ENCODE data around the gene MTA1.
A peak's percentile ranks its signal among the peaks of the same experiment; 100 is the strongest.

MTA1 gene

GRCh38 chr14:105467249-105467941 is 47.8 kb downstream of the MTA1 start:
- peak; percentile 41 for DNase-seq

GRCh38 chr14:105467942-105468471 is 48.4 kb downstream of the MTA1 start:
- DNase-seq, result no peak

DNA sequence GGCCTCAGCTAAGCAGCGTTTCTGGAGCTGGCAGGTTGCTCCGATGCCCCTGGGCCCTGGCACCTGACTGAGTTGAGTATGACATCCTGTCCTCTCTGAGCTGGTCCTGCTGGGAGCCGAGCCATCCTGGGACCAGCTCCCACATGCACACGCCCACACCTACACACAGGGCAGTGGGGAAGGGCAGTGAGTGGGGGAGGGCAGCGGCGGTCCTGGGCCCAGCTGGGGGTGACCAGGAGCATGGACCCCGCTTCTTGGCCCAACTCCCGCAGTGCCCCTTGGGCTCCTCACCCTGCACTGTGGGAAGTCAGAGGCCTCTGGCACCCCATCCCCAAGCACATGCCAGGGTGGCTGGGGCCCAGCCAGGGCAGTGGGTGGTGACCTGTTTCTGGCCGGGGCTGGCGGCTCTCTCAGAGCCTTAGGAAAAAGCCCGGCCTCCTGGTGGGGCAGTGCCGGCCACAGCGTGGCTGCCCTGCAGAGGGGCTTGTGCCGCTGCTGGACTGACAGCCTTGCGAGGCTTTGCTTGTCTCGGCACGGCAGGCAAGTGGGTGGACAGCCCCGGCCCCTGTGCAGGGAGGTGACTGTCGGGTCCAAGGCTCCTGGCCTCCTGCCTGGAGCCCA is 49.1 kb downstream of the MTA1 start:
- DNase-seq, result no peak

DNA sequence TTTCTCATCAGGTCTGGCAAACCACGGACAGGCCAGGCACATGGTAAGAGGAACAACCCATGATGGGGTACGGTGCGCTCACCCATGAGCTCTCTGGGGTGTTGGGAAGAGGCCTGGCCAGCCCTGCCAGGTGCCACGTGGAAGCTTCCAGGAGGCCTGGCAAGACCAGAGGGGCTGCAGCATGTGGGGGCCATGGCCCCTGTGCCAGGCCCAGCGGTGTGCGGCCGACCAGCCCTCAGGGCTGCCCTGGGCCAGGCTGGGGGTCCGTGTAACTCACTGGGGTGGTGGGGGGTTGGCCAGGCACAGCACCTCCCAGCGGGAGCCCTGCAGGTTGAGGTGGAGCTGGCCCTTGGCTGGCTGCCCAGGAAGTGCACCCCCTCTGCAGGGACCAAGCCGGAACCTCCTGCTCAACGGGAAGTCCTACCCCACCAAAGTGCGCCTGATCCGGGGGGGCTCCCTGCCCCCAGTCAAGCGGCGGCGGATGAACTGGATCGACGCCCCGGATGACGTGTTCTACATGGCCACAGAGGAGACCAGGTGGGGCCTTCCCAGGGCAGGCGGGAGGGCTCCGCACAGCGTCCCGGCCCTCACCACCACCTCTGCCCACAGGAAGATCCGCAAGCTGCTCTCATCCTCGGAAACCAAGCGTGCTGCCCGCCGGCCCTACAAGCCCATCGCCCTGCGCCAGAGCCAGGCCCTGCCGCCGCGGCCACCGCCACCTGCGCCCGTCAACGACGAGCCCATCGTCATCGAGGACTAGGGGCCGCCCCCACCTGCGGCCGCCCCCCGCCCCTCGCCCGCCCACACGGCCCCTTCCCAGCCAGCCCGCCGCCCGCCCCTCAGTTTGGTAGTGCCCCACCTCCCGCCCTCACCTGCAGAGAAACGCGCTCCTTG is 50.1 kb downstream of the MTA1 start:
- no peak for DNase-seq

DNA sequence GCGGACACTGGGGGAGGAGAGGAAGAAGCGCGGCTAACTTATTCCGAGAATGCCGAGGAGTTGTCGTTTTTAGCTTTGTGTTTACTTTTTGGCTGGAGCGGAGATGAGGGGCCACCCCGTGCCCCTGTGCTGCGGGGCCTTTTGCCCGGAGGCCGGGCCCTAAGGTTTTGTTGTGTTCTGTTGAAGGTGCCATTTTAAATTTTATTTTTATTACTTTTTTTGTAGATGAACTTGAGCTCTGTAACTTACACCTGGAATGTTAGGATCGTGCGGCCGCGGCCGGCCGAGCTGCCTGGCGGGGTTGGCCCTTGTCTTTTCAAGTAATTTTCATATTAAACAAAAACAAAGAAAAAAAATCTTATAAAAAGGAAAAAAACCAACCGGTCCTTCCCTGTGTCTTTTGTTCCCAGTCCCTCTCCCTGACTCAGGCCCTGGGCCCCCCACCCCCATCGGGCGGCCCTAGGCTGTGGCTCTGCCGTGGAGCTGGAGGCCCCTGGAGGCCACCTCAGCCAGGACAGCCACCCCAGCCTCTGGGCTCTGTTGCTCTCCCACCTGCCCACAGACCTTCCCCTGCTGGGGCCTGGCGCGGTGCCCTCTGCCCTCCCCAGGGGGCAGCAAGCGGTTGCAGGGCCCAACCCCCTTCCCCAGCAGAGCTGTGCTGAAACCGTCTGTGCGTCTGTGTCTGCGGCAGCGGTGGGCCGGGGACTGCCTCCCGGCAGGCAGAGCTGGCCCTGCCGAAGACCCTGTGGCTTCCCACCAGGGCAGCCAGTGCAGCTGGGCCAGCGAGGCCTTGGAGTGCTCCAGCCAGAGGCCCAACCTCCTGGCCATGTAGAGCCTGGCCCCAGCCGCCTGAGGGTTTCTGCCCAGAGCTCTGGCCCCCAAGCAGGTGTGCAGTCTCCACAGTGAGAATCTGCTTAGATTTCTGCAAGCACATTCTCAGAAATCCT is 51.0 kb downstream of the MTA1 start:
- DNase-seq, result no peak

GRCh38 chr14:105471297-105471821 is 51.7 kb downstream of the MTA1 start:
- no peak for DNase-seq

GRCh38 chr14:105471823-105472485 is 52.3 kb downstream of the MTA1 start:
- no peak for DNase-seq

- no peak for DNase-seq
Measured at GRCh38 chr14:105472486-105472991, 52.9 kb downstream of the MTA1 start.

DNA sequence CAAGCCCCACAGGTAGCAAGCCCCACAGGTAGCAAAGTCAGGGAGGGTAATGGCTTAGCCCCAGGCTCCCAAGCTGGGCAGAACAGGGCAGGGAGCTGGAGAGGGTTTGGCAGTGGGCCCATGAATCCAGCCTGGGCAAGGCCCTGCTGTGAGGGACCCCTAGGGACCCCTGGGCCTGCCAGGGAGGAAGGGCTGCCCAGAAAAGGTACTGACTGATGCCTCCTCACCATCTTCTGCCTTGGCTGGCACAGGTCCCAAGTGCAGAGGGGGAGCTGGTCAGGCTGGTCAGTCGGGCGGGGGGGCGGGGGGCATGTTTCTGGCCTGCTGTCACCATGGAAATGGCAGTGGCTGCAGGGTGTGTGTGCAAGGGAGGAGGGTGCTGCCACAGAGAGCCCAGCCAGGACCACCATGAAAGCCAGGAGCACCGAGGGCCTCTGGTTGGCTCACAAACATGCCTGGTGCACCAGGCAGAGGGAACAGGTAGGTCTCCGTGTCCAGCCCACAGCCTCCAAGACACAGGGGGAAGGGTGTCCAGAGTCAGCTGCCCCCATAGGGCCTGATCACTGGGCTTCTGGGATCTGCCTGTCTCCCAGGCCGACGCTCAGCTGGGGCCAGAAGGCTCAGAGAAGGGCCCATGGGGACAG is 53.5 kb downstream of the MTA1 start:
- peak; percentile 41 for DNase-seq

- peak; percentile 60 for DNase-seq
Measured at GRCh38 chr14:105473677-105474482, 54.3 kb downstream of the MTA1 start.

- no peak for DNase-seq
Measured at GRCh38 chr14:105474483-105475268, 55.0 kb downstream of the MTA1 start, which contains the start of gene CRIP2. TSS of gene CRIP2 (plus strand) at chr14:105474821. CDS start at chr14:105474863, 42 bp downstream.

DNA sequence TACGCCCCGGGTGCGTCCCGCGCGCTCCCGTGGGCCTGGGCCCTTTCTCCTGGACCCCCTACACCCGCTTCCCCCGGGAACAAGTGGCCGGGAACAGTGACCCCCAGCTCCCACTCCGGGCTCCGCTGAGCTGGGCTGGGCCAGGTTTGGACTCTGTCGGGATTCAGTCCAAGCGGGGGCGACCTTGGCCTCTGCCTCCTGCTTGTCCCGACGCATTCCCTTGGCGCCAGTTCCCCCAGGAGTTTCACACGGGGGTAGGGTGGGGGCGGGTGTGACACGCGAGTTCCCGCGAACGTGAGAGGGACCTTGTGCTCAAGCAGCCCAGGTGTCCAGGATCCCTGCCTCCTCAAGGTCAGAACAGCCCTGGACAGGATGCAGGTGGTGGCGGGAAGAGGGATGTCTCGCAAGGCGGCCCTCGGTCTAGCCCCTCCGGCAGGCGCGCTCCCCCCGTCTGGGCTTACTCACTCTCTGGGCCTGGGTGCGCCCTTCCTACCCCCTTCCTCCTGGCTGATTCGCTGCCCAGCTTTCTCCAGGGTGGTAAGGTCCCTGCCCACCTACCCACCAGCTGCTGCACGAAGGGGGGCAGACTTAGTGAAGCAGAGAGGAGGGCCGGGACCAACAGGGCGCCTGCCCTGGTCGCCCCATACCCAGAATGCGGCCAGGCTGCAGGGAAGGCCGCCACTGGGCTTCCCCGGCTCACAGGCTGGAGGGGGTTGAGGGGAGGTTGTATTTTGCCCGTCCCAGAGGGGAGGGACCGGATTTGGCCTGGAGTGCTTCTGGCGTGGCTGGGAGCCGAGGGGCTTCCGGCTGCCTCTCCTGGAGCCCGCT is 55.9 kb downstream of the MTA1 start:
- peak; percentile 42 for DNase-seq

- no peak for DNase-seq
Measured at GRCh38 chr14:105476097-105476830, 56.6 kb downstream of the MTA1 start.

- no peak for DNase-seq
Measured at GRCh38 chr14:105476831-105477659, 57.4 kb downstream of the MTA1 start.

GRCh38 chr14:105477660-105478397 is 58.2 kb downstream of the MTA1 start:
- DNase-seq, result no peak

All from NCI-H446 treated with DMSO at 0.1 percent for 48 hours (cell line).